SJCRH30 (cell line): Measurements from ENCODE around the gene ZNF732. TPM values are rescaled to one million over a fixed set of nuclear protein-coding genes. Genes with fewer than 3 reads are reported as not detected.
"Not testable (repeated sequence)": the region's sequence is repeated elsewhere in the genome, so short reads cannot be mapped to it uniquely, and the experiment has no call there.

Experiments used
- DNase-seq, 2 experiments: peaks; one replicate each; pipeline ENCODE4 v3.0.0-alpha.2; 2015 to 2020
- H3K27ac ChIP-seq: fragments of 250-450 bp; sonication (Bioruptor Pico); 2 replicates; pipeline ENCODE4 v1.5.1; 2020; ENCODE audit warnings: mild to moderate bottlenecking, moderate library complexity
- H3K27me3 ChIP-seq: fragments of 250-450 bp; sonication (Bioruptor Pico); 2 replicates; pipeline ENCODE4 v1.5.1; 2020; ENCODE audit warnings: mild to moderate bottlenecking, moderate library complexity
- H3K36me3 ChIP-seq: fragments of 250-450 bp; sonication (Bioruptor Pico); 2 replicates; pipeline ENCODE4 v1.5.1; 2020; ENCODE audit warnings: mild to moderate bottlenecking, moderate library complexity
- H3K4me1 ChIP-seq: fragments of 250-450 bp; sonication (Bioruptor Pico); 2 replicates; pipeline ENCODE4 v1.5.1; 2020; ENCODE audit warnings: mild to moderate bottlenecking, moderate library complexity
- H3K4me3 ChIP-seq: fragments of 250-450 bp; sonication (Bioruptor Pico); 2 replicates; pipeline ENCODE4 v1.5.1; 2020; ENCODE audit warnings: mild to moderate bottlenecking, moderate library complexity
- H3K9me3 ChIP-seq: fragments of 250-450 bp; sonication (Bioruptor Pico); replicated peaks from 2 replicates; pipeline ENCODE4 v1.5.1; 2020; ENCODE audit warnings: mild to moderate bottlenecking, moderate library complexity
- total RNA-seq: library from RNA; depleted of rRNA; stranded (reverse); fragments of >200 nt; shearing (Covaris generic); gene quantifications from 2 replicates; pipeline ENCODE4 v1.2.3, GENCODE V29; 2014; rRNA removed

ZNF732 gene
- total RNA-seq: not detected in 2 replicates

GRCh38 chr4:304969-305680, at the start of gene ZNF732:
ZNF732 (minus strand) TSS chr4:305474; CDS start chr4:305310, 164 bp downstream.
- no peak within 1 kb of the TSS for H3K27ac ChIP-seq
- no peak within 1 kb of the TSS for H3K4me3 ChIP-seq
- H3K36me3 ChIP-seq: no peaks in the 10 kb centered on the region
- no peaks in the 10 kb centered on the region for H3K9me3 ChIP-seq
- no peaks in the 10 kb centered on the region for H3K27me3 ChIP-seq
- no peaks in the 10 kb centered on the region for H3K4me1 ChIP-seq
- DNase-seq: no peak

GRCh38 chr4:340011-340410, 34.7 kb upstream of the ZNF732 start:
- H3K9me3 ChIP-seq: no peaks in the 10 kb centered on the region; the same call in 1 of the 2 replicates
- H3K4me3 ChIP-seq: no peak overlapping the region
- no peaks in the 10 kb centered on the region for H3K27me3 ChIP-seq
- H3K36me3 ChIP-seq: peaks cover 6% of the 10 kb centered on the region; the same call in 1 of the 2 replicates
- no peaks in the 10 kb centered on the region for H3K4me1 ChIP-seq
- no peak overlapping the region for H3K27ac ChIP-seq
- no peak for DNase-seq

GRCh38 chr4:338759-339097, 33.5 kb upstream of the ZNF732 start:
- no peaks in the 10 kb centered on the region for H3K4me1 ChIP-seq
- H3K4me3 ChIP-seq: peak overlapping the region; percentile 63; the same call in 1 of the 2 replicates
- no peak overlapping the region for H3K27ac ChIP-seq
- DNase-seq: no peak
- H3K36me3 ChIP-seq: peaks cover 4% of the 10 kb centered on the region; the same call in 1 of the 2 replicates
- H3K9me3 ChIP-seq: no peaks in the 10 kb centered on the region
- no peaks in the 10 kb centered on the region for H3K27me3 ChIP-seq

GRCh38 chr4:337932-338758, 32.9 kb upstream of the ZNF732 start:
- H3K27ac ChIP-seq: peak overlapping the region; percentile 58
- no peaks in the 10 kb centered on the region for H3K27me3 ChIP-seq
- DNase-seq: peak in 1 of 2 experiments; percentile 24

GRCh38 chr4:337143-337931, 32.1 kb upstream of the ZNF732 start, which contains the start of gene ZNF141:
ZNF141 (plus strand) TSS chr4:337814; CDS start chr4:337984, 170 bp downstream.
- H3K9me3 ChIP-seq: no peaks in the 10 kb centered on the region
- DNase-seq: peak; percentile 81 to 86
- peak within 1 kb of the TSS; percentile 58 for H3K27ac ChIP-seq
- H3K27me3 ChIP-seq: no peaks in the 10 kb centered on the region
- peak within 1 kb of the TSS; percentile 63 for H3K4me3 ChIP-seq
- H3K36me3 ChIP-seq: 0 out of 2 replicates have a peak, but pooled peaks cover 4% of the 10 kb centered on the region
- no peaks in the 10 kb centered on the region for H3K4me1 ChIP-seq

More at GRCh38 chr4:337932-338758, 32.9 kb upstream of the ZNF732 start:
- Histone ChIP-seq H3K4me3 (peak overlapping the region; percentile 63), H3K4me1 (no peaks in the 10 kb centered on the region), H3K9me3 (no peaks in the 10 kb centered on the region), H3K36me3 (0 out of 2 replicates have a peak, but pooled peaks cover 4% of the 10 kb centered on the region)

GRCh38 chr4:336893-337142, 31.5 kb upstream of the ZNF732 start:
- DNase-seq: no peak
- Histone ChIP-seq H3K27me3 (no peaks in the 10 kb centered on the region), H3K4me3 (peak overlapping the region; percentile 63), H3K27ac (no peak overlapping the region), H3K4me1 (no peaks in the 10 kb centered on the region), H3K36me3 (0 out of 2 replicates have a peak, but pooled peaks cover 4% of the 10 kb centered on the region), H3K9me3 (no peaks in the 10 kb centered on the region)

GRCh38 chr4:336099-336892, 31.0 kb upstream of the ZNF732 start:
- no peak overlapping the region for H3K4me3 ChIP-seq
- H3K27me3 ChIP-seq: no peaks in the 10 kb centered on the region
- no peak overlapping the region for H3K27ac ChIP-seq
- H3K4me1 ChIP-seq: no peaks in the 10 kb centered on the region
- DNase-seq: no peak
- H3K36me3 ChIP-seq: no peaks in the 10 kb centered on the region
- H3K9me3 ChIP-seq: no peaks in the 10 kb centered on the region

- no peaks in the 10 kb centered on the region for H3K36me3 ChIP-seq
- no peak for DNase-seq
- no peaks in the 10 kb centered on the region for H3K9me3 ChIP-seq
- H3K27ac ChIP-seq: no peak overlapping the region
- no peaks in the 10 kb centered on the region for H3K4me1 ChIP-seq
- H3K4me3 ChIP-seq: no peak overlapping the region
- no peaks in the 10 kb centered on the region; the same call in 1 of the 2 replicates for H3K27me3 ChIP-seq
These were observed 30.2 kb upstream of the ZNF732 start for GRCh38 chr4:335515-335914.

- no peaks in the 10 kb centered on the region; the same call in 1 of the 2 replicates for H3K27me3 ChIP-seq
- no peak for DNase-seq
- no peaks in the 10 kb centered on the region for H3K4me1 ChIP-seq
- H3K4me3 ChIP-seq: no peak overlapping the region
- H3K27ac ChIP-seq: no peak overlapping the region
- H3K9me3 ChIP-seq: peaks cover 9% of the 10 kb centered on the region; the same call in 1 of the 2 replicates
- no peaks in the 10 kb centered on the region for H3K36me3 ChIP-seq
These were observed 23.5 kb upstream of the ZNF732 start for GRCh38 chr4:328729-329128.

GRCh38 chr4:314296-314903, 9.1 kb upstream of the ZNF732 start:
- Histone ChIP-seq H3K27me3 (no peaks in the 10 kb centered on the region), H3K36me3 (no peaks in the 10 kb centered on the region), H3K4me3 (no peak overlapping the region), H3K4me1 (no peaks in the 10 kb centered on the region), H3K9me3 (no peaks in the 10 kb centered on the region; the same call in 1 of the 2 replicates), H3K27ac (no peak overlapping the region)
- no peak for DNase-seq

DNA sequence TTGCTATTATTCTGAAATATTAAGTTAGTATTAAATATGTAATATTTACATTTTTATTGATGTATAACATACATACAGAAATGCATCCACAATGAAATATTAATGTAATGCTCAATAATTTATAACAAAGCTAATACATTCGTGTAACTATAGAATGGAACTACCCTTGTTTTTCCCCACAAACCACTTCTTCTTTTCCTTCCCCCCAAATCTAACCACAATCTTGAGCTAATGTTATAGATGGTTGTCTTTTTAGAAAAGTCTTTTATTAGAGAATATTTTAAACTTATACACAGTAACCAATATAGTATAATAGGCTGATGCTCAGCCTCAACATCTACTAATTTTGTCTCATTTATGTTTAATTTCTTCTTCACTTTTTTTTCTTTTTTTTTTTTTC, 4.5 kb upstream of the ZNF732 start:
- Histone ChIP-seq H3K4me1 (no peaks in the 10 kb centered on the region), H3K36me3 (no peaks in the 10 kb centered on the region), H3K4me3 (no peak overlapping the region), H3K9me3 (no peaks in the 10 kb centered on the region), H3K27ac (no peak overlapping the region), H3K27me3 (no peaks in the 10 kb centered on the region)
- DNase-seq: no peak

DNA sequence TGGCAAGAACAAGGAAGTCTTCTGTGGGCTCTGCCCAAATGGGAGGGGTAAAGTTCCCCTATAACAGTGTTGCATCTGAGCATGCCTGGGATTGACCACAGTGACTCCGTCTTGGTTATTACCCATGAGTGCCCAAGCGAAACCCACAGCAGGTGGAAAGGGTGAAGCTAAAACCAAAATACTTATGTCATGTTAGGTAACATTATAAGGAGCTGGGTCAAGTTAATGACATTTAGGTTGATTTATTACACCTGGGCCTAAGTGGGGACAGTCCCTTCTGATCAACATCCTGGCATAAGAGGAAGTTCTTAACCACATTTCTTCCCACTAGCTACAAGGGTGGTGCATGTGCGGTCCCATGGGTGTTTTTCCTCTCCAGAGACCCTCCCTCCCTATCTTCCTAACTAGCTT, 1.3 kb upstream of the ZNF732 start:
- no peaks in the 10 kb centered on the region for H3K27me3 ChIP-seq
- H3K27ac ChIP-seq: no peak overlapping the region
- no peak overlapping the region for H3K4me3 ChIP-seq
- no peaks in the 10 kb centered on the region for H3K9me3 ChIP-seq
- no peaks in the 10 kb centered on the region for H3K36me3 ChIP-seq
- H3K4me1 ChIP-seq: no peaks in the 10 kb centered on the region
- no peak for DNase-seq

DNA sequence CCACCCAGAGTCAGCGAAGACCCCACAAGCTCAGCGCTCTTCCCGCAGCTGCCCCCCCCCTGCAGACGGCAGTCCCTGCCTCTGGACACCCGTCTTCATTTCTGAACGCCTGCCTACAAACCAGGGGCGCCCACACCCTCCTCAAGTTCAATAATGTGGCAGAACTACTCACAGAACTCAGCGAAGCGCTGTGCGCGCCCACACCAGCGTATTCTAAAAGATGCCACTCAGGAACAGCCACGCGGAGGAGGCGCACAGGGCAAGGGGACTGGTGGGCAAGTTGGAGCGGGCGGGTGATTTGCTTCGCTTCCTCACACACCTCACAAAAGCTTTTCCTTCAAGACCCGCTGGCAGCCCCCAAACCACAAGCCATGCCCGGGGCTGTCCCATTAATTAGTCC, 758 bp downstream of the ZNF732 start:
- H3K36me3 ChIP-seq, DNase-seq, H3K9me3 ChIP-seq, H3K4me3 ChIP-seq, H3K4me1 ChIP-seq, H3K27ac ChIP-seq, H3K27me3 ChIP-seq: not testable (repeated sequence)

- no peak overlapping the region for H3K27ac ChIP-seq
- H3K27me3 ChIP-seq: no peaks in the 10 kb centered on the region
- H3K4me1 ChIP-seq: no peaks in the 10 kb centered on the region
- H3K9me3 ChIP-seq: no peaks in the 10 kb centered on the region
- H3K4me3 ChIP-seq: no peak overlapping the region
- no peak for DNase-seq
- H3K36me3 ChIP-seq: no peaks in the 10 kb centered on the region
These were observed 2.9 kb downstream of the ZNF732 start for GRCh38 chr4:302381-302780.
